Stimulated activated CD4-positive, alpha-beta T cell treated with anti-CD3 and anti-CD28 coated beads, Interleukin-4, amount 100 ng/mL, for 24 hours (primary cell): ENCODE measurements around the gene RALGDS.

Source experiments
- DNase-seq: peaks from one replicate; pipeline ENCODE4 v3.0.0-alpha.2; 2020

The RALGDS gene

GRCh38 chr9:133133681-133134387, 12.8 kb upstream of the RALGDS start:
- DNase-seq: peak; percentile 90

GRCh38 chr9:133132174-133132573, 11.1 kb upstream of the RALGDS start:
- no peak for DNase-seq

- DNase-seq: no peak
Observed at GRCh38 chr9:133131506-133131905, 10.5 kb upstream of the RALGDS start.

- DNase-seq: peak; percentile 51
Observed at GRCh38 chr9:133130685-133131244, 9.7 kb upstream of the RALGDS start.

DNA sequence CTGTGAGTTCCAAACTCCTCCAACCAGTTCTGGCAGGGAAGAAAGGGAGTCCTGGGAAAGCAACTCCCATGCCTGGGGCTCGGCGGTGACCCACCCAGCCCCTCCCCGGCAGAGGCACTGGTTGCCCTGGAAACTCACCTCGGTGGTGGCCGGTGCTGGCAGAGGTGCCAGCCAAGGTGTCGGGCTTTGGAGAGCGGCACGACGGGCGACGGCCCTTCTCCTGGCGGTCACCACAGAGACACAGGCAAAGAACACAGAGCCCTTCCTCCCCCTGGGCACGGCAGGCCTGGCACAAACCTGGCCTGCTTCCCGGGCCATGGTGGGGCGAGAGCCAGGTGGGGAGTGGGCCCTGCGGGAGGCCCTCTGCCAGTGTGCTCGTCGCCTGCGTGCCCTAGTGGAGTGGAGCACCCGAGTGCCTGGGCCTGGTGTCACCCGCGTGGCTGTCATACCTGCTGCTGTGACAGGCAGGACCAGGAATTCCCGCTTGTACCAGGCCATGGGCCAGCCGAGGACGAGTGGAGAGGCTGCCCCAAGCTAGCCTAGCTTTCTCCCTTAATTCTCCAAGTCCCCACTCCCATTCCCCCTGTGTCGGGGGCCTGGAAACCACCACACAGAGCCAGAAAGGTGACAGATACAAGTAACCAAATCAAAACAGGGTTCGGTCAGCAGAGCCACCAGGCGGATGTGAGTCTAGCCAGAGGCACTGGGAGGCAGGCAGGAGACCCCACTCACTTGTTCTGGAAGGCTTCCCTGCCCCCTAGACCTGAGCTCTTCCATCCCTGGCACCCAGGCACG, 8.2 kb upstream of the RALGDS start:
- DNase-seq: no peak

GRCh38 chr9:133128152-133128551, 7.1 kb upstream of the RALGDS start:
- no peak for DNase-seq

DNA sequence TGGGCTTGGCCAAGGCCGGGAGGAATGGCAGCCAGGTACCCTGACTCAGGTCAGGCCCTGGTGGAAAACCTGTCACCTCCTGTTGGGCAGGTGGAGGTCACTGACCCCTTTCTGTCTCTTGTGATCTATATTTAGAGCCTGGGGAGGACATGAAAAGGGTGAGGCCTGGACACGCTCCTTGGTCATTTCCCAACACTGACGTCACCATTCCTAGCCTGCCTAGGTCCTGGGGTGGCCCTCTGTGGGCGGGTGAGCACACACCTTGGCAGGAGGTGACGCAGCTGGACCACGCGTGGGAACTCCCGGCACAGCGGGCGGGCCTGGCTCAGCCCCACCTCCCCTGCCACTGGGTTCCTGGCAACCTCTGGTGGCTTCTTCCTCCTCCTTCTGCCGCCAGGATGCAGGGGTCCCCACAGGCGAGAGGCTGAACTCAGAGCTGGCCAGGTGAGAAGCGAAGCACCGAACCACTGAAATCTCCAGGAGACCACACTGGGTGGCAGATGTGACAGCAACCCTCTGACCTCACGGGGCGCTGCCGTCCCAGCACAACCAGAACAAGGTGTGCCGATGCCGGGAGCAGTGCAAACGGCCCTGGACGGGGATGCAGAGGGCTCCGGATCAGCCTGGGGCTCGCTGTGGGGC, 6.4 kb upstream of the RALGDS start:
- DNase-seq: peak; percentile 56

DNA sequence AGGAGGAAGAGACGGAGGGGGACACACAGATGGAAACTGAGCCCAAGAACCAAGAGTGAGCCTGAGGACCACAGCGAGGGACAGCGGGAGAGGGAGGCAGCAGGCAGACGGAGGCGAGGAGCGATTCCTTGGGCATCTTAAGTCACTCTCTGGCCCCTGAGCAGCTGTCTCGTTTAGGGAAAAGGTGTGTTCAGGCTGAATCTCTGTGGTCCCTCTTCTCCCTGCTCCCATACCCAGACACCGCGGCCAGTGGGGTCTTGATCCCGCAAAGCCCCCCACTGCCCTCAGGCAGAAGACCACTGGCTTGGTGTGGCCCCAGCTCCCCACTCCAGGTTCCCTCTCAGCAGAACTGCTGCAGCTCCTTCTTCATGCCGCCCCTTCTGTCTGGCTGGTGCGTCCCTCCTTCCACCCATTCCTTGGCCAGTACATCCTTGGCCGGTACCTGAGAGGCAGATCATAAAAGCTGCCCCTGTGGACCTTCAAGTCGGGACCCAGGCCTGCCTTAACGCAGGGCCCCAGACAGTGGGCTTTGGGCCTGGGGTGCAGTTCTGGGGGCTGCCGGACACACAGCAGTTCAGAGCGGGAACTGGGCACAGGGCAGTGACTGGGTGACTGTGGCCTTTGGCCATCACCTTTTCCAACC, 5.8 kb upstream of the RALGDS start:
- no peak for DNase-seq

- DNase-seq: no peak
Observed at GRCh38 chr9:133125941-133126696, 5.1 kb upstream of the RALGDS start.

GRCh38 chr9:133124907-133125275, 3.9 kb upstream of the RALGDS start:
- no peak for DNase-seq

DNA sequence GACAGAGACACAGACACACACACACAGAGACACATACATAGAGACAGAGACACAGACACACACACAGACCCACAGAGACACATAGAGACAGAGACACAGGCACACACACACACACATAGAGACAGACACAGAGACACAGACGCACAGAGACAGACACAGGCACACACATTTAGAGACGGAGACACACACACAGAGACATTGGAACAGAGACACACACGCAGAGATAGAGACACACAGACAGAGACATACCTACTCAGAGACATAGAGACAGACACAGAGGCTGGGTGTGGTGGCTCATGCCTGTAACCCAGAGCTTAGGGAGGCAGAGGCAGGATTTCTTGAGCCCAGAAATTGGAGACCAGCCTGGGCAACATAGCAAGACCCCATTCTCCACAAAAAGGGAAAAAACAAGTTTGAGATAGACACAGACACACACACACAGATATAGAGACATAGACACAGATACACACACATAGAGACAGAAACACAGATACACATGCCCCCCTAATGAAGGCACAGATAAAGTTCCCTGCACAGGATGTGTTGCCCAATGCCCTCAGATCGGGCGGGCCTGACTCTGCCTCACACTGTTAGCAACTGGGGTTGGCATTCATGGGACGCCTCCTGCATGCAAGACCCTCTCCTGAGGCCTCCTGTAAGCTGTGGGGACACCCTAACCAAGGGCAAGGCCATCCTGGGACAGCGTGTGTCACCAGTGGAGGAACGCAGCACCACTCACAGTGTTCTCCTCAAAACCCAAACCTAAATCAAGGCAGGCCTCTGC, 3.3 kb upstream of the RALGDS start:
- no peak for DNase-seq

- DNase-seq: no peak
Observed at GRCh38 chr9:133122935-133123611, 2.0 kb upstream of the RALGDS start.

DNA sequence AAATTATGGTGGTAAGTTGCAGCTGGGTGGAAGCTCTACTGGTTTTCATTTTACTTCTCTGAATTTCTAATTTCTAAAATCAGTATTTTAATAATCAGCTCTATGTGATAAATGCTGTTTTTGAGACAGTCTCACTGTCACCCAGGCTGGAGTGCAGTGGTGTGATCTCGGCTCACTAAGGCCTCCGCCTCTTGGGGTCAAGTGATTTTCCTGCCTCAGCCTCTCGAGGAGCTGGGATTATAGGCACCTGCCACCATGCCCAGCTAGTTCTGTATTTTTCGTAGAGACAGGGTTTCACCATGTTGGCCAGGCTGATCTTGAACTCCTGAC, 1.5 kb upstream of the RALGDS start:
- DNase-seq: no peak

GRCh38 chr9:133121915-133122550, 993 bp upstream of the RALGDS start:
- DNase-seq: no peak

DNA sequence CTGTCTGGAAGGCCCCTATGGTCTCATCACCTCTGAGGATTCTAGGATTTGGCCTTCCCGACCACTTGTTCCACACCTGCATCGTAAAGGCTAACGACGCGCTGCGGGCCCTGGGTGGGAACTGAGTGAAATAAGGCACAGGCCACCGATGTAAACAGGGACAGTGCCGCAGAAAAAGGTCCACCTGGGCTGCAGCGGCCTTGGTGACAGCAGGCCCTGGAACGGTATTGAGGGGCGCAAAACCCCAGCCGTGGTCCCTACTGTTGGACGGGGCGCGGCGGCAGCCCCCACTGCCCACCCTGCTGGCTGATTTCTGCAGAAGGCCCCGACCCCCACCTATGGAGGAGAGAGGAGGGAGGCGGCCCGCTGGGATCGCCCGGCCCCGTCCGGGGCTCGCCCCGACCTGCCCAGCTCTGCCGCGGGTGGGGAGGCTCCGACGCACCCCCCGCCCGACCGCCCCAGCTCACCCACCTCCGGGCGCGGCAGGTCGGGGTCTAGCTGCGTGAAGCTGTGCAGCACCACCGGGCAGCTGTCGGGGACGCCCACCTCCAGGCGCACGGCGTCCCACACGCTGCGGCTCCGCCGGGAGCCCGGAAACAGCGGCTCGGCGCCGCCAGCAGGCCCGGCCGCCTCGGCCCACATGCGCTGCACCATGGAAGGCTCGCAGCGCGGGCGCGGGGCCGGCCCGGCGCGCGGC, 391 bp downstream of the RALGDS start:
- no peak for DNase-seq

- no peak for DNase-seq
Observed at GRCh38 chr9:133119846-133120500, 1.1 kb downstream of the RALGDS start.

GRCh38 chr9:133119103-133119845, 1.8 kb downstream of the RALGDS start:
- no peak for DNase-seq

DNA sequence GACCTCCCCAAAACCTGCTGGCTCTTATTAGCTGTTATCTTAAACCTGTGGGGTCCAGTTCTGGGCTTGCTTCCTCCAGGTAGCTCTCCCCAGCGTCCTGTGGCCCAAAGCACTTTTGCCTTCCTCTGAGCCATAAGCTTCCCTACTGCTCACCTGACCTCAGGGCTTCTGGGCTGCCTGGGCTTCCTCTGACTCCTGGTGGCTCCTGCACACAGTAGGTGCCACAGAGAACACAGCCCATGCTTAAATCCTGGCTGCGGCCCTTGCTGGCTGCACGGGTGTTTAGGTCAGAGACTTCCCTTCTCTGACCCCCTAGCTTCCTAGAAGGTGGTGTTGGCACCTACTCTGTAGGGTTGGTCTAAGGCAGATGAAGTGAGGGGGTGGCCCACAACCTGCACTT, 2.5 kb downstream of the RALGDS start:
- DNase-seq: no peak

GRCh38 chr9:133118179-133118520, 2.9 kb downstream of the RALGDS start:
- no peak for DNase-seq
